Large intestine (tissue), 3 donors: ENCODE results near the gene CT47C1. TPM values are rescaled to one million over a fixed set of nuclear protein-coding genes. Genes with fewer than 3 reads are reported as not detected.

Source experiments
- DNase-seq, 2 donors: peaks; one replicate each; pipeline versions ENCODE4 v3.0.0 to v3.0.0-alpha.2; 2013
- H3K27ac ChIP-seq: one replicate; pipeline ENCODE4 v1.5.1; 2013; ENCODE audit warnings: low read length
- H3K27me3 ChIP-seq: 2 replicates; pipeline ENCODE4 v1.6.1; 2013; ENCODE audit warnings: low read length; ENCODE audit not compliant: control insufficient read depth, insufficient read depth
- H3K36me3 ChIP-seq: 2 replicates; pipeline ENCODE4 v1.6.1; 2013; ENCODE audit warnings: low read length; ENCODE audit not compliant: control insufficient read depth, insufficient read depth
- H3K4me1 ChIP-seq: one replicate; pipeline ENCODE4 v1.6.1; 2013; ENCODE audit warnings: low read length; ENCODE audit not compliant: control insufficient read depth, insufficient read depth
- H3K4me3 ChIP-seq: one replicate; pipeline ENCODE4 v1.5.1; 2013; ENCODE audit warnings: low read length
- H3K9me3 ChIP-seq: one replicate; pipeline ENCODE4 v1.6.1; 2013; ENCODE audit warnings: mild to moderate bottlenecking, low read depth, low read length, moderate library complexity; ENCODE audit not compliant: control insufficient read depth
- WGBS: methylation state at CpG from one replicate; pipeline ENCODE4 v1.1.5; 2013; ENCODE audit warnings: low lambda C conversion rate; ENCODE audit not compliant: insufficient coverage; 5-methylcytosine and 5-hydroxymethylcytosine counted together
- polyA plus RNA-seq: library from polyadenylated mRNA; unstranded; fragments of 120-200 nt; gene quantifications from one replicate; pipeline ENCODE4 v1.2.1, GENCODE V29; 2013

CT47C1 gene
- polyA plus RNA-seq, 1 donor = not detected

- no peaks in the 10 kb centered on the region for H3K27me3 ChIP-seq
- no peaks in the 10 kb centered on the region for H3K36me3 ChIP-seq
- no peak overlapping the region for H3K4me3 ChIP-seq
- no peak for DNase-seq
- H3K4me1 ChIP-seq = no peaks in the 10 kb centered on the region
- no CpG with 5 or more reads among the region's 43 CpGs for WGBS
- H3K9me3 ChIP-seq = no peaks in the 10 kb centered on the region
- H3K27ac ChIP-seq = no peak overlapping the region
These were observed 560 bp downstream of the CT47C1 start for GRCh38 chrX:119073200-119073905.

- H3K27ac ChIP-seq = no peak overlapping the region
- DNase-seq = no peak
- no CpG with 5 or more reads among the region's 19 CpGs for WGBS
- no peaks in the 10 kb centered on the region for H3K27me3 ChIP-seq
- no peaks in the 10 kb centered on the region for H3K9me3 ChIP-seq
- H3K4me3 ChIP-seq = no peak overlapping the region
- H3K36me3 ChIP-seq = no peaks in the 10 kb centered on the region
- H3K4me1 ChIP-seq = no peaks in the 10 kb centered on the region
These were observed 1.1 kb downstream of the CT47C1 start for GRCh38 chrX:119073911-119074310.

GRCh38 chrX:119075270-119076025 lies 2.7 kb downstream of the CT47C1 start:
- no peaks in the 10 kb centered on the region for H3K36me3 ChIP-seq
- no peaks in the 10 kb centered on the region for H3K4me1 ChIP-seq
- no peak overlapping the region for H3K4me3 ChIP-seq
- no peak overlapping the region for H3K27ac ChIP-seq
- no peaks in the 10 kb centered on the region for H3K9me3 ChIP-seq
- no peak for DNase-seq
- WGBS = no CpG with 5 or more reads among the region's 3 CpGs
- H3K27me3 ChIP-seq = no peaks in the 10 kb centered on the region

- Histone ChIP-seq H3K4me3 (no peak overlapping the region), H3K36me3 (no peaks in the 10 kb centered on the region), H3K27ac (no peak overlapping the region), H3K27me3 (no peaks in the 10 kb centered on the region), H3K9me3 (no peaks in the 10 kb centered on the region), H3K4me1 (no peaks in the 10 kb centered on the region)
- no peak for DNase-seq
- no CpG with 5 or more reads among the region's 1 CpG for WGBS
These were observed 9.5 kb downstream of the CT47C1 start for GRCh38 chrX:119082278-119082677.

- no peak overlapping the region for H3K4me3 ChIP-seq
- no CpG with 5 or more reads among the region's 3 CpGs for WGBS
- no peak overlapping the region for H3K27ac ChIP-seq
- DNase-seq = no peak
- no peaks in the 10 kb centered on the region for H3K9me3 ChIP-seq
- H3K36me3 ChIP-seq = no peaks in the 10 kb centered on the region
- H3K27me3 ChIP-seq = no peaks in the 10 kb centered on the region
- no peaks in the 10 kb centered on the region for H3K4me1 ChIP-seq
These were observed 12.0 kb downstream of the CT47C1 start for GRCh38 chrX:119084766-119085165.

GRCh38 chrX:119087121-119087520 lies 14.3 kb downstream of the CT47C1 start:
- H3K27me3 ChIP-seq = no peaks in the 10 kb centered on the region
- no peaks in the 10 kb centered on the region for H3K4me1 ChIP-seq
- H3K9me3 ChIP-seq = no peaks in the 10 kb centered on the region
- no peak overlapping the region for H3K4me3 ChIP-seq
- H3K36me3 ChIP-seq = no peaks in the 10 kb centered on the region
- no peak for DNase-seq
- H3K27ac ChIP-seq = no peak overlapping the region
- no CpG with 5 or more reads among the region's 1 CpG for WGBS

- Histone ChIP-seq H3K27me3 (no peaks in the 10 kb centered on the region), H3K36me3 (no peaks in the 10 kb centered on the region), H3K9me3 (no peaks in the 10 kb centered on the region), H3K4me1 (no peaks in the 10 kb centered on the region), H3K27ac (no peak overlapping the region), H3K4me3 (no peak overlapping the region)
- DNase-seq = no peak
- WGBS = no CpG with 5 or more reads among the region's 1 CpG
These were observed 16.8 kb downstream of the CT47C1 start for GRCh38 chrX:119089619-119090018.

- no peak for DNase-seq
- H3K9me3 ChIP-seq = no peaks in the 10 kb centered on the region
- no peak overlapping the region for H3K4me3 ChIP-seq
- no peak overlapping the region for H3K27ac ChIP-seq
- H3K36me3 ChIP-seq = no peaks in the 10 kb centered on the region
- H3K27me3 ChIP-seq = no peaks in the 10 kb centered on the region
- no CpG with 5 or more reads among the region's 1 CpG for WGBS
- no peaks in the 10 kb centered on the region for H3K4me1 ChIP-seq
These were observed 17.8 kb downstream of the CT47C1 start for GRCh38 chrX:119090627-119091026.

- H3K4me1 ChIP-seq = no peaks in the 10 kb centered on the region
- H3K9me3 ChIP-seq = no peaks in the 10 kb centered on the region
- WGBS = no CpG with 5 or more reads among the region's 7 CpGs
- no peak overlapping the region for H3K27ac ChIP-seq
- H3K36me3 ChIP-seq = no peaks in the 10 kb centered on the region
- no peak for DNase-seq
- no peaks in the 10 kb centered on the region for H3K27me3 ChIP-seq
- H3K4me3 ChIP-seq = no peak overlapping the region
These were observed 21.4 kb downstream of the CT47C1 start for GRCh38 chrX:119093991-119094735.

GRCh38 chrX:119094819-119095218 lies 22.0 kb downstream of the CT47C1 start:
- no peak for DNase-seq
- no peaks in the 10 kb centered on the region for H3K9me3 ChIP-seq
- H3K4me1 ChIP-seq = no peaks in the 10 kb centered on the region
- no peaks in the 10 kb centered on the region for H3K36me3 ChIP-seq
- no peak overlapping the region for H3K4me3 ChIP-seq
- H3K27ac ChIP-seq = no peak overlapping the region
- WGBS = no CpG with 5 or more reads among the region's 3 CpGs
- no peaks in the 10 kb centered on the region for H3K27me3 ChIP-seq
